ENCODE measurements around the gene PMEPA1. TPM values are rescaled to one million over a fixed set of nuclear protein-coding genes. Genes with fewer than 3 reads are reported as not detected.

Gene PMEPA1
- total RNA-seq, 1 experiment from 2014 or later = 7.9 TPM

DNA sequence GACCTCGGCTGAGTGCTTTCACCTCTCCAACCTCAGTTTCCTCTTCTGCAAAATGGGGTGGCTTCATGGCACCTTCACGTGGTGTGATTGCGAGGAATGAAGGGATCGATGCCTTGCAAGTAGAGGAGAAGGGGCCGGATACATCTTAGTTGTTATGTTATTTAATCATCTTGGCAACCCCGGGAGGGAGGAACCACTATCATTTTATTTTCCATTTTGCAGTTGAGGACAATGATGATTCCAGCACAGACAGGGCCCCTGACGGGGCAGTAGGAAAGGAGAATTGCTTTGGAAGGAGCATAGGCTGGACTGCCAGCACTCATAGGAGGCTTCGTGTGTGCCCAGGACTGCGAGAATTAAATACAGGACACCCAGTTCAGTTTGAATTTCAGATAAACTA, 2.5 kb upstream of the PMEPA1 start:
- DNase-seq (ENCODE audit: low read depth) = no peak

DNA sequence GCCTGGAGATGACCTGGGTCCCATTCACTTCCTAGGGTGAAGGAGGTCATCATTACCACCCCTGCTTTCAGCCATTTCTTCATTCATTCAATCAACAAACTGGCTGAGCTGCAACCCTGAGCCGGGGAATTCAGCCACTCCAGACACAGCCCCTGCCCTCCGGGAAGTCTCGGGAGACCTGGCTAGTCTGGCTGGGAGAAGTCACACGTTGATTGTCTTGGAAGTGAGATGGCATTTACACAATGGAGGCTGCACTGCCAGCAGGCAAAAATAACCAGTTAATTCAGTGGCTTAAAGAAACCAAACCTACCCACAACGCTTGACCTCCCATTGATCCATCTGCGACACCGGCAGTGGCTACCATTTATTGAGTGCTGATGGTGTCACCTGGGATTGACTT, 2.0 kb upstream of the PMEPA1 start:
- no peak for DNase-seq (ENCODE audit: low read depth)

DNA sequence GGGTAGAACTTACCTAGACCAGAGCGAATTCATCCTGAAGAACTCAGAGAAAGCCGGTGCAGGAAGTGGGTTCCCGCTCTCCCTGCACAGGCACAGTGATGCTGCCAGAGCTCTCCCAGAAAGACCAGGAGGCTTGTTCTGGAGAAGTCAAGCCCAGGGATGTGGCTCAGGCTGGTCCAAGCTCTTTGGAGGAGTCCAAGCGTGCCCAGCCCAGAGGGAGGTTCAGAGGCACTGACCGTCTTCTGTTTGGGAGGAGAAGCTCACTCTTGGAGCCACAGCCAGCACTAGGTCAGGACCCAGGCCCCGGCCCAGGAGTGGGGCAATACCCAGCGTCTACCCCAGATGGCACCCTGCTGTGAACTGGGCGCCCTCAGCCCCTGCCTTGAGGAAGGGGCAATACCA, 1.5 kb upstream of the PMEPA1 start:
- DNase-seq (ENCODE audit: low read depth) = no peak

DNA sequence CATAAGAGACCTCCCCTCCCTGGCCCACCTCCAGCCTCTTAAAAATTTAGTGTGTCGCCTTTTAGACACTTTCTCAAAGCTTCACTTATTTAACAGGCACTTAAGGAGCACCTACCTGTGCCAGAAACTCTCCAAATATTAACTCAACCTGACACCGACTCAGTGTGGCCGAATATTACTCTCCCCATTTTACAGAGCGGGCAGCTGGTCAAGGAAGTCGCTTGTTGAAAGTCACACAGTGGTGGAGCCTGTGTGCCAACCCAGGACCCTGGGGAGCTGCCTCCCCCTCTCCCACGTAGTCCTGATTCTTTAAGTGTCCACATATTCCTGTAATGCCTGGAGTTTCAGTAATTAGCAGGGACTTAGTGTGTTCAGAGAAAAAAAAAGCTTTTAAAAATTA, 1.0 kb upstream of the PMEPA1 start:
- DNase-seq (ENCODE audit: low read depth) = no peak

DNA sequence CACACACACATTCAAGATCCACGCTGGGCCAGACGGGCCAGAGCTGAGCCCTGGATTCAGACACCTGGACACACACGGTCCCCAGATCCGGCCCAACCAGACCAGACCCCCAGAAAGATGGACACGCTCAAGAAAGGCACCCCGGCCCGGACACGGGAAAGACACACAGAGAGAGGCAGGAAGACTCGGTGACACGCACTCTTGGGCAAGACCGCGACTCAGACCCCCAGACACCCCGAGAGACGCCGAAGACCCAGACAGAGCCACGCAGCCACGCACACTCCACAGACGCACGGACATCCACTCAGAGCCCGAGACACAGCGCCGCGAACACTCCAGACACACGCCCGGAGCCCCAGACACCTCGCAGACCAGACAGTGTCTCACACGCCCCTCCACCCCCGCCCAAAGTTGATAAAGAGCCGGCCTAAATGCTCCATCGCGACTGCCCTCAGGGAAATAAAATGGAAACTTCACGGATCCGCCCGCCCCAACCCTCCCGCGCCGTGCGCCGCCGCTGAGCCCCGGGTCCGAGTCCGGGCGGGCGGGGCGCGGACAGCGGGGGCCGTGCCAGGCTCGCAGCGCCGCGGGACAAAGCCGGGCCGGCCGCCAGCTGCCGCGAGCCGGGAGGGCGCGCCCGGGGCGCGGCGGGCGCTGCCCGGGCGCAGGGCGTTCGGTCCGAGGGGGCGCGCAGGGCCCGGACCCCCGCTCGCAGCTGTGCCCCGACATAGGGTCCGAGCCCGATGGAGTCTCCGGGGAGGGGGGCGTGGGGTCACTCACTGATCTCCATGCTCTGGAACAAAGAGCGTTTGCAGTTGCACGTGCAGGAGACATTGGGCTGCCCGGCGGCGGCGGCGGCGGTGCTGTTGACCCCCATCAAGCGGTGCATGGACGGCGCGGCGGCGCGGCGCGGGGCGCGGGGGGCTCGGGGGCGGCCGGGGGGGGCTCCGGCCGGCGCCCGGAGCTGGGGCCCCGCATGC, 831 bp downstream of the PMEPA1 start:
- DNase-seq (ENCODE audit: low read depth) = no peak

DNA sequence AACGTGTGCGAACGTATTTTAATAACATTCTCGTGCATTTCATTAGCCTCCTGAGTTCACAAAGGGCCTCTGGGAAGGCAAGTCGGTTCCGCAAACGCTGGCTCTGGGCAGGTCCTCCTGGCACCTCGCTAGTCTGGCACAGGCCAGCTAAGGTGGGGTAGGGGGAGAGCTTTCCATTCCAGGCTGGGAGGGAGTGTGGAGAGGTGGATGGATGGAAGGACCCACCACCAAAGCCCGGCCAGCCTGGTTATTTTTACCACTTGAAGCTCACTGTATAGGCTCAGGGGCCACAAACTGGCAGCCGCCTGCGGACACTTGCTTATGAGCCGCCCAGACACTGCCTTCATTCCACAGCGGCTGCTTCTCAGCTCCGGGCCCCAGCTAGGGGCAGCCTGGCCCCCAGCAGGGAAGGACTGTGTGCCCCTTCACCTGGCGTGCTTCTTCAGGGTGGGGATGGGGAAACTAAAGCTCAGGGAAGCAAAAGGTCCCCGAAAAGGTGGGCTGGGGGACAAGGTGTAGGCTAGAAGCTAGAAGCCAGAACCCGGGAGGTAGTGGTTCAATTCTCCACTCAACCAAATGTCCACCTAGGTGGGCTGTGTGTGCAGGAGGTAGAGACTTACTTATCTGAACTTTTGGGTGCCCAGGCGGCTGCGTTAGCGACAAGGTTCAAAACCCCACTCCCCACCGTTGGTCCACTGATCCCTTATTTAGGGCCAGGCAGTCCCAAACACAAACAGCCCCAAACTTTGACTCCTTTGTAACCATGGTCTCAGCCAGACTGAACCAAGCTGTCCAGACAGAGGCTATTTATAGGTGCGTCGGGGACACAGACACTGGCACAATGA, 1.7 kb downstream of the PMEPA1 start:
- no peak for DNase-seq (ENCODE audit: low read depth)

DNA sequence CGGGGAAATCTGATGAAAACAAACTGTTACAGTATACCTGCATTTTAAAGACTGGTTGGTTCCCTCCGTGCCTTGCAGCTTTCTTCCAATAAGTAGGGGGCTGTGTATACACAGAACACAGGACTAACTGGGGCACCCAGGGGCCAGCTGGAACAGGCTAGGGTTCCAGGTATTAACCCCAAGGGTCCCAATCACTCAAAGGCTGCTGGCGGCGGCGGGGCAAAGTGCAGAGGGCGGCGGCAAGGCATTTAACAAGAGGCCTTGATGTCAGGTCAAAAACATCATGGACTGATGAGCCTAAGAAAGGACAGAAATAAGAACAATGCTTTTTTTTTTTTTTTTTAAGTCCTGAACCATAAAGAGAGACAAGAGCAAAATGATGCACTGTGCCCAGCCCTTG, 2.5 kb downstream of the PMEPA1 start:
- no peak for DNase-seq (ENCODE audit: low read depth)

DNA sequence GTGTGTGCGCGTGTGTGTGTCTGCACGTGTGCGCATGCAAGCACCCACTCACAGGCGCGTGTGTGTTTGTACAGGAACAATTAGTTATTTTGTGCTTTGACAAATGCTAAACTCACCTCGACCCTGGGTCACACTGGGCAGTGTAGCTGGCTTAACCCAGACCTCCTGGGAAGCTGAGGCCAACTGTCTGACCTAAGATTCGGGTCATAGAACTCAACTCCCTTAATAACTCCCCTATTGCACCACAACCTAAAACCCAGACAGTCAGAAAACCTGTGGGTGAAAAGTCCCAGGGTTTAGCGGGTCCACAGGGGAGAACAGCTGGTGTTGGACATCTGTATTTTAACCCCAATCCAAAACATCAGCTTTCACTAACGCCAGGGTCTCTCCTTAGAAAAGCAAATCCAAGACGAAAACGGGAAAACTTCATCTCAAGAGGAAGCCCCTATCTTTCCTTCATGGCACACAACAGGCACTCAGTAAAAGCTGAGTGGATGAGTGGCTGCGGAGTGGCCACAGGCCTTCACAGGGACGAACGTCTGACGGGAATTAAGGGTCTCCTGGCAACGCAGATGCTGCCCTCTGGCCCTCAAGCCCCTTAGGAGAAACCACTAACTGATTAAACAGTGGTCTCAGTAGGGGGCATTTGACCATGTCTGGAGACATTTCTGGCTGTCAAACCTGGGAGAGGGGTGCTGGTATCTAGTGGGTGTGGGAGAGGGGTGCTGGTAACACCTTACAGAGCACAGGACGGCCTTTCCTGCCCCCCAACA, 4.5 kb downstream of the PMEPA1 start:
- DNase-seq (ENCODE audit: low read depth) = no peak

DNA sequence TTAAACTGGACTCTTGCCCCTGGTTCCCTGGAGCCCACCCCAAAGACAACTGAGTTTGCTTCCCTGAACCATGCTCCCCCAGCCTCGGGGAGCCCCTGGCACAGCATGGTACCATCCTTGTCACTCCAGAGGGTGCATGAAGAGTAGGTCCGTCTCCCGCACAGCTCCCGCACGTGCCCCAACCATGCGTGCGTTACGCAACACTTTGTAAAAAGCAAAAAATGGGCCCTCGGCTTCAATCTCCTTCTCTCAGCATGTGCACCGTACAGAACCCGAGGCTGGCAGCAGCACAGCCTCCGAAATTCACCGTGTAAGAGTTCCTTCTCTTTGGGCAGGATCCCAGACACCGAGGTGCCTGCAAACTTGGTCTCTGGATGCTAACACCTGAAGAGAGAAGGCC, 5.6 kb downstream of the PMEPA1 start:
- DNase-seq (ENCODE audit: low read depth) = no peak

DNA sequence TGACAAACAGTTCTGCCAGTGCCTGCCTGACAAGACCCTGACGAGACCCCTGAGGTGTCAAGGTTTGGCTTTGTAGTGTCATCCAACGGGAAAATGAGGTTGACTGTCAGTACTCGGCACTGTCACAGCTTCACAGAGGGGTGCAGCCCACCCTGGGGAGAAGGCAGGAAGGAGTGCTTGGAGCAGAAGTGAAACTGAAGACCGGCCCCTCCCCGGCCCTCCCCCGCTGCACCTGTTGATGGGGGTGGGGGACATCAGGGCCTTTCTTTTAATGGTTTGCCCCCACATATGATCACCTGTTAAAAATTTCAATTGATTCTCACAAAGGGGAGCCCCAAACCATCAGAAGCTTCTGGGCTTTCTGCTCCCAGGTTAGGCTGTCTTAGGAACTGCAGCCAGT, 6.8 kb downstream of the PMEPA1 start:
- DNase-seq (ENCODE audit: low read depth) = no peak

DNA sequence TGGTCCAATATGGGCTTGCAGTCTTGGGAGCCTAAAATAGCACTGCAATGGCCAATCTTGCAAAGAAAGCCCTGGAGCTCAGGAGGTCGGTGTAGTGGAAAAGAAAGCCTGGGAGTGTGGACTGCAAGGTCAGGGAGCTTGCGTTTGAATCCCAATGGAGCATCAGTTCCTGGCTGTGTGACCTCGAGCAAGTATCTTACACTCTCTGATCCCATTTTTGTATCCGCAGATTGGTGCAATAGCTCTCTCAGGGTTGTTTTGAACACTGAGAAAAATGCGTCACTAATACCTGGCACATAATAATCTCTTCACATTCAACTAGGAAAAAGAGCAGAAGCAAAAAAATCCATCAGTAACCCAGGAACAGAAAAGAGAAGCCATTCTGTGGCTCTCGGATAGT, 7.3 kb downstream of the PMEPA1 start:
- DNase-seq (ENCODE audit: low read depth) = no peak

DNA sequence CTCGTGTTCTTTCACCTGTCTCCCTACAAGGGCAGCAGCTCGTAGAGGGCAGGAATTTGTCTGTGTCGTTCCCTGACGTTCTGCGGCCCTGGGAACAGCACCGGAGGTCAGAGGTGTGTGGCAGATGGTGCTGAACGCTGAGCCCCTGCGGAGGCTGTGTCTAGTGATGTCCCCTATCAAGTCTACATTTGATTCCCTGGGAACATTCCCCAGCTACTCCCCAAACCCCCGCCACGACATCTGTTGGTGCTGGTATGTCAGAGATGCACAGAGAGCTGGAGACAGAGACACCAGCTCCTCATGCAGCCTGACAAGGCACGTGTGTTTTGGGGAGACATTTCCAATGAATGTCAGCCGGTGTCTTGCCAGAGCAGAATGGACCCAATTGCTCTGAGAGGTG, 7.7 kb downstream of the PMEPA1 start:
- DNase-seq (ENCODE audit: low read depth) = no peak

DNA sequence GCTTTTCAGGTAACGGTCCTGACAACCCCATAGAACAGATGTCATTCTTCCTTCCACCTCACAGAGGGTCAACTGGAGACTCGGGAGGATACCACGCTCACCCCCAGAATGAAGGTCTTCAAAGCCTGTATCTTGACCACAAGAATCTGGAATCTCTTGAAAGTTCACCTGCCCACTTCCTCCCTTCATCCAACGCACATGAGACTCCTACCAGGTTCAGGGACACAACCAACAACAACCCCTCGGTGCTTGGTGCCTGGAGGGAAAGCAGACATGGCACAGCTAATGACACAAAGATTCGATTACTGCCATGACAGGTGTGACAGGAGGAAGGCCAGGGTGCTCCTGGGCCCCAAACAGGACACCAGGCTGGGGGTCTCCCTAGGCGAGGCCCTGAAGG, 8.2 kb downstream of the PMEPA1 start:
- DNase-seq (ENCODE audit: low read depth) = no peak

DNA sequence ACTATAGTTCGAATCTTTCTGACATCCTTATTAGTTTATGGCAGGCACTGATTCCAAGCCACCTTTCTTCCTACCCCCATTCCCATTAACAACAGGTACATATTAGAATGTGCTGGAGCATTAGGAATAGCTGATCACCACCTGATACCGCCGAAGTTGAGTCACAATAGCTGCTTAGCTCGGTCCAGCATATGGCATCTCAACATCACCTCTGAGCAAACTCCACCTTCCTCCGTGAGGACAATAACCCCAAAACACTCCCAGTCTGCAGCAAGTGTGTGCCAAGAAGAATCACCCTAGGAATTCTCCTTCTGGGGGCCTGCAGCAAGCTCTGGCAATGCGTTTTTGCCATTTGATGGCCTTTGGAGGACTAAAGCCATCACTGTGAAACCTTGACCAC, 8.7 kb downstream of the PMEPA1 start:
- no peak for DNase-seq (ENCODE audit: low read depth)

DNA sequence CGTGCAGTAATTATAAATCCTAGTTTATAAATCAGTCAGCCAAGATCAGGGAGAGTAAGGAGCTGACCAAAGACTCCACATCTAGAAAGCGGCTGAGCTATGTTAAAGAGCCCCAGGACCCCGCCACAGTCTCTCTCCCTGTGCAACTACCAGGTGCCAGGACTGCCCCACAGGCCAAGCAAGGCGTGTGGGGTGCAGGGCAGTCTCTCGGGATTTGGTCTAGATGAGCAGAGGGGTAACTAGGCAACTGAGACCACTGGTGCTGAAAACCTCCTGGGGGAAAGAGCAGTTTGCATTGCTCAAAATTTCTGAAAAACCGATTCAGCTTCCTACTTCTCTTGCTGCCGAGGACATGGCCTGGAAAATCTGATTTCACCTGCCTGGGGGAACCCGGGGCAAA, 10.4 kb downstream of the PMEPA1 start:
- no peak for DNase-seq (ENCODE audit: low read depth)

DNA sequence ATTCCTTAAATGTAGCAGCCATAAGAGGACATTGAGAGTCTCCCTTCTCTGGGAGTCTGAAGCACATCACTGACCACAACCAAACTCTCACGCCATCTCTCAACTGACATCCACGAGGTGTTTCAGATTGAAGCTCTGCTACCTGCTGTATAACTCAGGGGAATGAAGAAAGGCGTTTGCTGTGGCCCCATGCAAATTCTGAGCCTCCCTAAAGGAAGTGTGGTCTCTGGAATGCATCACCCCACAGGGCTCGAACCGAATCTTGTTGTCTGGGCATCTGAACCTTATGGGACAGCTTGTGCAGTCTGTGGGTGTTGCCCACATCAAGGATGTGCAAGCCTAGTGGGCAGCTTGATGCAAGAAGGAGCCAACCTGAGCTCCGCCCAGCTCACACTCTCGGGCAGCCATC, 10.9 kb downstream of the PMEPA1 start:
- peak; percentile 82 for DNase-seq (ENCODE audit: low read depth)

DNA sequence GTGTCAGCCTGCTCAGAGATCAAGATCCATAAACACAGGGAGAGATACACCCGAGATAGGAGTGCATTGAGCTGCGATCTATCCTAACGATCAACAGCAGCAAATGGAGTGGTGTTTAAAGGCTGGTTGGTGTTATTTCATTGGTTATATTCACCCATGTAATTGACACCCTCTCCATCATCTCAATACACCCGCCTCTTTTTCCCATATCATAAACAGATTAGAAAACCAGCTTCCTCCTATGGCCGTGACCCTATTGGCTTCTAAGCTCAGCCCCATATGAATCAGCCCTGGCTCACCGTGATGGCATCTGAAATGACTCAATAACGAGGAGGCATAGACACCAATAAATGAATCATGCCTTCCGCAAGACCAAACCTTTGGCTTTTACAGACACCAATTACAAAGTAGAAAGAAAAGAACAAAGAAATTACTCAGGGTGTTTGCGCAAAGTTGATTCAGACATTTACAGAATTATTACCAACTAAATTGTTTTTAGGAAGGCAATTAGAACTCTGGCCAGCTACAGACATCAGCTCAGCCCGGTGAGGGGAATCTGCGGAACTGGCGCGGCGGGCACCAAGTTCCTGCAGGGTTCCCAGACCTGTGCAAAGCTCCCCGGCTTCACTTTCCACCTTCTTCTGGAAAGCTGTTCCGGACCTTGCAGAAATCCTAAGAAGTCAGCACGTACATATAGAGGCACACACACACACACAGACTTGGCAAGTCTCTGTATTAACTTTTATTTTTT, 11.5 kb downstream of the PMEPA1 start:
- peak; percentile 100 for DNase-seq (ENCODE audit: low read depth)

DNA sequence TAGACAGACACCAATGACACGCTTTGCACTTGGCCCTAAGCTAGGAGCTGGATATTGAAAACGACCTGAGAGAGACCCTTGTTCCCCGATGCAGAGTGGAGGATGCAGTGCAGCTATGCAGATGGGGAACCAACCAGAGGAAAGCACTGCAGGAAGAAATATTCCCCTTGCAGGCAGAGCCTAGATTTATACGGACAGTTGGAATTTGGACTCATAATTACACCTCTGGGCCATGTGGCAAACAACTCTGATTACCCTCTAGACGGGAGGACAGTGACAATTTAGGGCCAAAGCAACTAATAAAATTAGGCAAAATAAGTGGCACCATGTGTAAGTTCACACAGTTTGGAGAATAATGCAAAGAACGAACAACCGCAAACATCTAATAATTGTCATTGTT, 12.3 kb downstream of the PMEPA1 start:
- no peak for DNase-seq (ENCODE audit: low read depth)

DNA sequence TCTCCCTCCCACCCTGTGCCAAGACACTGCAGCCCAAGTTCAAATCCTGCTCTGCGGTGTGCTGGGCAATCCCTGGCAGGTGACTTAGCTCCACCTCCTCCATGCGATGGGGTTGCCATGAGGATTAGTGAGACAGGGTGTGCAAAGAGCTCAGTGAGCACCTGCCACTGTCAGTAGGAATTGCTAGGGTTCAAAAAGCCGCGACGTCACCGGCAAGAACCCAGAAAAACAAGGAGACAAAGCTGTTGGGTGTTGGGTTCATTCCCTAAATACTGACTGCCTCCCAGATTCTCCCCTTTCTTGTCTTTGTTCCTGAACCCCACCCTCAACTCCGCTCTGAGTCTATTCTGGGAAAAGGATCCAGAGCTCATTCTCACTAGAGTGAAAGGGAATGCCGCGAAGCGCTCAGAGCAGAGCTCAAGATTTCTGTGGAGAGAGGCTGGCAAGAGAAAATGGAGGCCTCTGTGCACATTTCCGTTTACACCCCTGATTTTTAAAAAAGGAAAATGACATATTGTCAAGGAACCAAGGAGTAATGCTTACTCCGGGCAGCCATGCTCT, 13.3 kb downstream of the PMEPA1 start:
- DNase-seq (ENCODE audit: low read depth) = no peak

DNA sequence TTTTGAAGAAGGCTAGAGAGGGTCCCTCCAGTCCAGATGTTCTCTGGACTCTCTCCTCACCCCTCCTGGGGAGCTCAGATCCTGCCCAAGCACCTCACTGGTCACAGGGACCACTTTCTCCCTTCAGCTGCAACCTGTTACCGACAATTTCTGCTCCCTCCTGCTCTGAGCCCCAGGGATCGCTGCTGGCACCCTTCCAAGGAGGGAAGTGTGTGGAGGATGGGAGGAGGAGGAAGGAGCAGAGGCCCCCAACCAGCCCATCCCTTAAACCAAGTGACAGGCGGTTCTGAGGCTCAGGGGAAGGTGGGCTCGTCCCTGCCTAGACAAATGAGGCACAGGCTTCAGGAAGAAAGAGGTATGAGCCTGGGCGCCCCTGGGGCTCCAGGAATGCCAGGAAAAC, 13.9 kb downstream of the PMEPA1 start:
- DNase-seq (ENCODE audit: low read depth) = no peak

DNA sequence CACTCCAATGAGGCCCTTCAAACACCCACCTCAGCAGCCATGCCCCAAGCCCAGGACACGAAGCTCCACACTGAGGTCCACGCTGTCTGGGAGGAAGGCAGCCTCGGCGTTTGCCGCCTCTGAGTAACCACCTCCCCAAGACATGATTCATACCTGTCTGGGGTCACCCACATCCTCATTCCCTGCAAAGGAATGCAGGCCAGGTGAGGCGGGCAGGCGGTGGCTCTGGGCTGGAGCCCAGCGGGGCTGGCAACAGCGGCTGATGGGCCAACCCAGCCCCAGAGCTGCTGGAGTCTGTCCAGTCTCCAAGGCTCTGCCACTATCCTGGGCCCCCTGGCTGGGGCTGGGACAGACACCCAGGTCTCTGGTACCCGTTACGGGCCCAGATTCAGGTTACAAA, 14.8 kb downstream of the PMEPA1 start:
- peak; percentile 70 for DNase-seq (ENCODE audit: low read depth)

Data from HT1080 (cell line).